DOHH2 (cell line): ENCODE measurements around the gene MAP2K7.

ENCODE experiments used
- H3F3A ChIP-seq: fragments of 200-600 bp; sonication (generic), shearing (Covaris generic); 2 replicates; pipeline ENCODE4 v1.6.0; 2016; ENCODE audit warnings: antibody characterized with exemption, mild to moderate bottlenecking; ENCODE audit not compliant: control insufficient read depth, insufficient read depth
- H3K27ac ChIP-seq: fragments of 200-600 bp; sonication (generic); 2 replicates; pipeline ENCODE4 v1.5.1; 2014; ENCODE audit warnings: low read depth, mild to moderate bottlenecking, low read length, moderate library complexity
- H3K27me3 ChIP-seq: fragments of 200-600 bp; sonication (generic); 2 replicates; pipeline ENCODE4 v1.6.1; 2014; ENCODE audit warnings: mild to moderate bottlenecking, low read length, mixed read lengths; ENCODE audit not compliant: control insufficient read depth
- H3K36me3 ChIP-seq: fragments of 200-600 bp; sonication (generic); 2 replicates; pipeline ENCODE4 v1.6.1; 2014; ENCODE audit warnings: mild to moderate bottlenecking, low read length, moderate library complexity, mixed read lengths; ENCODE audit not compliant: control insufficient read depth
- H3K4me1 ChIP-seq: fragments of 200-600 bp; sonication (generic); 2 replicates; pipeline ENCODE4 v1.6.1; 2014; ENCODE audit warnings: mild to moderate bottlenecking, low read length, mixed read lengths; ENCODE audit not compliant: control insufficient read depth
- H3K4me2 ChIP-seq: fragments of 200-600 bp; sonication (generic); 2 replicates; pipeline ENCODE4 v1.6.0; 2014; ENCODE audit warnings: mild to moderate bottlenecking, low read length, moderate library complexity
- H3K4me3 ChIP-seq: fragments of 200-600 bp; sonication (generic); 2 replicates; pipeline ENCODE4 v1.5.1; 2014; ENCODE audit warnings: mild to moderate bottlenecking, low read length, mixed read lengths
- H3K79me2 ChIP-seq: fragments of 200-600 bp; sonication (generic); 2 replicates; pipeline ENCODE4 v1.6.1; 2014; ENCODE audit warnings: mild to moderate bottlenecking, low read length, mixed read lengths; ENCODE audit not compliant: control insufficient read depth
- H3K9me2 ChIP-seq: fragments of 200-600 bp; sonication (generic); replicated peaks from 2 replicates; pipeline ENCODE4 v1.6.1; 2014; ENCODE audit warnings: mild to moderate bottlenecking, low read length, mixed read lengths; ENCODE audit not compliant: control insufficient read depth
- H3K9me3 ChIP-seq: fragments of 200-600 bp; sonication (generic); 2 replicates; pipeline ENCODE4 v1.6.1; 2014; ENCODE audit warnings: antibody characterized with exemption, low read length, mixed read lengths; ENCODE audit not compliant: control insufficient read depth, insufficient read depth
- H4K20me1 ChIP-seq: fragments of 200-600 bp; sonication (generic); 2 replicates; pipeline ENCODE4 v1.6.0; 2014; ENCODE audit warnings: low read depth, mild to moderate bottlenecking, antibody characterized with exemption, low read length, moderate library complexity; ENCODE audit not compliant: control insufficient read depth, insufficient read depth
- CTCF ChIP-seq: fragments of 200-600 bp; sonication (generic); IDR thresholded peaks from one replicate; pipeline ENCODE4 v1.5.1; 2014; ENCODE audit warnings: antibody characterized with exemption, mild to moderate bottlenecking, low read depth, low read length; ENCODE audit not compliant: poor library complexity, severe bottlenecking
- EZH2phosphoT487 ChIP-seq: fragments of 200-600 bp; sonication (generic); IDR thresholded peaks from 2 replicates; pipeline ENCODE4 v1.6.1; 2017; ENCODE audit warnings: borderline replicate concordance, mild to moderate bottlenecking, antibody characterized with exemption, low read length, moderate library complexity, mixed read lengths

The MAP2K7 gene

DNA sequence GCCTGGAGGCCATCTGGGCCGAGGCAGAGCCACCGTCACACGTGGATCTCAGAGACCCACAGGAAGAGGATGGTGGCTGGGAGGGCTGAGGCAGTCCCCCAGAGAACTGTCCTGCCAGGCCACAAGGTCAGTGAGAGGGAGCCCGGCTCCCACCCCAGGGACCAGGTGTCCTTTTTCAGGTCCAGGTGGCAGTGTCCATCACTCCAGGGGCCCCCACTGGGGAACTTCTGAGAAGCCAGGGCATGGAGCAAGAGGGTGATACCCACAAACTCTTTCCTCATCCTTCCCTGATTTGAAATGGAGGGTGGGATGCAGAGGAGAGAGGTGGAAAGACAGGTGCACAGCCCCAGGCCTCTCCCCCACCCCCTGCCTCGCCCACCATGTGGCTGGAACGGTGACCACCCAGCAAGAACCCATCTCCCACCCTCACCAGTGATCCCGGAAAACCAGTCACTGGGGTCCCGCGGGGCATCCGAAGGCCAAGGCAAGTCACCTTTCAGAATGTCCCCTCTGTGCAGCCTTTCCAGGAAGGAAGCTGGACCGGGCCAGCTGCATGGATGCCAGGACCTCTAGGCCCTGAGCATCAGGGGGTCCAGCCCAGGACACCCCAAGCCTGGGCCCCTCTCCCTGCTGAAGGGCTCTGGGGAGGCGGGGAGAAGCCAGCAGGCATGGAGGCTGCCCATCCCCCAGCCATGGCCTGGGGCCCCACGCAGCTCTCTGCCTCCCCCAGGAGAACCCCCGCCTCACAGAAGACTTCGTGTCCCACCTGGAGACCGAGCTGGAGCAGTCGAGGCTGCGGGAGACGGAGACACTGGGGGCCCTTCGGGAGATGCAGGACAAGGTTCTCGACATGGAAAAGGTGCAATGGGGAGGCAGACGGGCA lies 43.6 kb upstream of the MAP2K7 start:
- Histone ChIP-seq H4K20me1 (no peaks in the 10 kb centered on the region), H3K4me3 (no peak overlapping the region), H3K9me2 (no peaks in the 10 kb centered on the region), H3K27ac (no peak overlapping the region), H3K9me3 (no peaks in the 10 kb centered on the region), H3K27me3 (peaks cover 19% of the 10 kb centered on the region), H3F3A (no peaks in the 10 kb centered on the region), H3K36me3 (no peaks in the 10 kb centered on the region), H3K4me1 (peaks cover 15% of the 10 kb centered on the region), H3K4me2 (no peak overlapping the region), H3K79me2 (no peaks in the 10 kb centered on the region)
- TF ChIP-seq EZH2phosphoT487 (no peak), CTCF (no peak)

- peaks cover 22% of the 10 kb centered on the region for H3K27me3 ChIP-seq
- H3K27ac ChIP-seq: no peak overlapping the region
- H3K9me3 ChIP-seq: no peaks in the 10 kb centered on the region
- TF ChIP-seq EZH2phosphoT487 (no peak), CTCF (no peak)
- no peaks in the 10 kb centered on the region for H3F3A ChIP-seq
- H3K79me2 ChIP-seq: no peaks in the 10 kb centered on the region
- no peaks in the 10 kb centered on the region for H3K9me2 ChIP-seq
- H3K4me2 ChIP-seq: no peak overlapping the region
- H3K36me3 ChIP-seq: no peaks in the 10 kb centered on the region
- no peaks in the 10 kb centered on the region for H4K20me1 ChIP-seq
- H3K4me3 ChIP-seq: no peak overlapping the region
- H3K4me1 ChIP-seq: peaks cover 15% of the 10 kb centered on the region
Measured at GRCh38 chr19:7860714-7861618, 42.7 kb upstream of the MAP2K7 start.

DNA sequence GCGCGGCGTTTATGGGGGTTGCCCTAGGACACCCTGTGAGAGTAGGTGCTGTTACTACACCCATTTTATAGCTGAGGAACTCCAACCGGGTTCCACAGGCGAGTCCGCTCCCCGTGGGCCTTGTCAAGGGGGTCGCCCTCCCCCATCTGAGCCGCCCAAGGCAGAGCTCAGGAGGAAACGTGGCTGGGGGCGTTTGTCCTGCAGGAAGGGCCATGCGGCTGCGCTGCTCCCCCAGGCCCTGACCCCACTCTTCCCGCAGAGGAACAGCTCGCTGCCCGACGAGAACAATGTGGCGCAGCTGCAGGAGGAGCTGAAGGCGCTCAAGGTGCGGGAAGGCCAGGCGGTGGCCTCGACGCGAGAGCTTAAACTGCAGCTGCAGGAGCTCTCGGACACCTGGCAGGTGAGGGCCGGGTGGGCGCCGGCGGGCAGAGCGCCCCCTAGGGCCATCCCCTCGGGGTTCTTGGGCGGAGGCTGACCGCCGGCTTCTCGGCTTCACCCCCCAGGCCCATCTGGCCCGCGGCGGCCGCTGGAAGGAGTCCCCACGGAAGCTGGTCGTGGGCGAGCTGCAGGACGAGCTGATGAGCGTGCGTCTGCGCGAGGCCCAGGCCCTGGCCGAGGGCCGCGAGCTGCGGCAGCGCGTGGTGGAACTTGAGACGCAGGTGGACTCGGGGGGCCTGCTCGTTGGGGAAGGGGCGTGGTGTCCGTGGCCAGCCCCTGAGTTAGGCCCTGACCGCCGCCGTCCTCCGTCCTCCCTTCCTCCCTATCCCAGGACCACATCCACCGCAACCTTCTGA lies 41.9 kb upstream of the MAP2K7 start:
- H3K79me2 ChIP-seq: no peaks in the 10 kb centered on the region
- peaks cover 22% of the 10 kb centered on the region for H3K27me3 ChIP-seq
- no peaks in the 10 kb centered on the region for H4K20me1 ChIP-seq
- peak overlapping the region; percentile 33; the same call in 1 of the 2 replicates for H3K4me2 ChIP-seq
- H3K9me3 ChIP-seq: no peaks in the 10 kb centered on the region
- H3K4me1 ChIP-seq: peaks cover 15% of the 10 kb centered on the region
- no peak overlapping the region for H3K4me3 ChIP-seq
- TF ChIP-seq EZH2phosphoT487 (no peak), CTCF (peak; percentile 61)
- no peaks in the 10 kb centered on the region for H3K9me2 ChIP-seq
- H3K36me3 ChIP-seq: no peaks in the 10 kb centered on the region
- H3F3A ChIP-seq: no peaks in the 10 kb centered on the region
- H3K27ac ChIP-seq: no peak overlapping the region
